ENCODE data around the gene KLHDC4. TPM values are rescaled to one million over a fixed set of nuclear protein-coding genes. Genes with fewer than 3 reads are reported as not detected.

Gene KLHDC4
- total and polyA plus RNA-seq, 9 donors = 16.2 to 35.9 (median 26.2) TPM

DNA sequence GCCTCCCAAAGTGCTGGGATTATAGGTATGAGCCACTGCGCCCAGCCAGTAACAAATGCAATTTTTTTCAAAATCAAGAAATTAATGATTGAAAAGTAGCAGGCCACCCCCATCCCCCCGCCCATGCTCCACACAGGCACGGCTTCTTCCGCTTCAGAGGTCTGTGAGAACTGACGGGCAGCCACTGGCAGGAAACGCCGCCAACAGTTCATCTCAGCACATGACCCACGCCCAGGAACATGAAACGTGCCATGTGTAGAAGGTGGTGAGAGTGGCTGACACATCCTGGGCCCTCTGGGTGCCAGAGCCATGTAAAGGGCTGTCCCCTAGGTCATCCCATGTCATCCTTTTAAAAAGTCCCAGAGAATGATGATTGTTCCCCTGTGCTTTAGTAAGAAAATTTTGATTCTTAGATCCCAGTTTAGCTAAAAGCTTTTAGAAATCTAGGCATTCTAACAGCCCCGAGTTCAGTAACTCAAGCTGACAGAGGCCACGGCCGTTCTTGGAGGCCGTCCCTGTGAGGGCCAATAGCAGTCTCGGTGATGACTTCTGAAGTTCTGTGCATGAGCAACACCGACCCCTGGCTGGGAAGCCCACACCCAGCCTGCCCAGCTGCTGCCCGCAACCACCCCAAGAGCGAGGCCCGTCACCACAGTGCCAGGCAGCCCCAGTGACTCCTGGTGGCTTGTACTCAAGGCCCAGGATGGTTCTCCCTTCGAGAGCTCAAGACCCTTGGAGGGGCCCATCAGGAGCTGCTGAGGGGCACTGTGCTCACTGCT, 52.1 kb downstream of the KLHDC4 start:
- Histone ChIP-seq H3K4me3 (no peak overlapping the region), H3K27ac (no peak overlapping the region), H3K27me3 (no peaks in the 10 kb centered on the region), H3K9me3 (no peaks in the 10 kb centered on the region), H3K36me3 (no peaks in the 10 kb centered on the region), H3K4me1 (ENCODE audit: insufficient read depth) (no peaks in the 10 kb centered on the region)
- TF ChIP-seq EP300 (IDR thresholded peaks at IDR 0.05) = no peak
- TF ChIP-seq, protein P1, sequence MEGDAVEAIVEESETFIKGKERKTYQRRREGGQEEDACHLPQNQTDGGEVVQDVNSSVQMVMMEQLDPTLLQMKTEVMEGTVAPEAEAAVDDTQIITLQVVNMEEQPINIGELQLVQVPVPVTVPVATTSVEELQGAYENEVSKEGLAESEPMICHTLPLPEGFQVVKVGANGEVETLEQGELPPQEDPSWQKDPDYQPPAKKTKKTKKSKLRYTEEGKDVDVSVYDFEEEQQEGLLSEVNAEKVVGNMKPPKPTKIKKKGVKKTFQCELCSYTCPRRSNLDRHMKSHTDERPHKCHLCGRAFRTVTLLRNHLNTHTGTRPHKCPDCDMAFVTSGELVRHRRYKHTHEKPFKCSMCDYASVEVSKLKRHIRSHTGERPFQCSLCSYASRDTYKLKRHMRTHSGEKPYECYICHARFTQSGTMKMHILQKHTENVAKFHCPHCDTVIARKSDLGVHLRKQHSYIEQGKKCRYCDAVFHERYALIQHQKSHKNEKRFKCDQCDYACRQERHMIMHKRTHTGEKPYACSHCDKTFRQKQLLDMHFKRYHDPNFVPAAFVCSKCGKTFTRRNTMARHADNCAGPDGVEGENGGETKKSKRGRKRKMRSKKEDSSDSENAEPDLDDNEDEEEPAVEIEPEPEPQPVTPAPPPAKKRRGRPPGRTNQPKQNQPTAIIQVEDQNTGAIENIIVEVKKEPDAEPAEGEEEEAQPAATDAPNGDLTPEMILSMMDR (IDR thresholded peaks at IDR 0.05) = no peak
- no peak for TF ChIP-seq POLR2A (IDR thresholded peaks at IDR 0.05)
- 92 to 96% (median 92%) methylated on average over 18 to 19 of the region's 19 CpGs for WGBS, 3 donors
- intact Hi-C loops (cut with DNase I) = no loop called here
- no peak for DNase-seq

GRCh38 chr16:87712184-87712762, 53.5 kb downstream of the KLHDC4 start:
- 89 to 90% (median 89%) methylated on average over 14 of the region's 14 CpGs for WGBS, 3 donors
- no peaks in the 10 kb centered on the region for H3K27me3 ChIP-seq
- no peak for TF ChIP-seq EP300 (IDR thresholded peaks at IDR 0.05)
- TF ChIP-seq POLR2A (IDR thresholded peaks at IDR 0.05) = no peak
- TF ChIP-seq, protein P1 (IDR thresholded peaks at IDR 0.05) = no peak
- DNase-seq = no peak
- no peaks in the 10 kb centered on the region for H3K4me1 ChIP-seq (ENCODE audit: insufficient read depth)
- no peaks in the 10 kb centered on the region for H3K9me3 ChIP-seq
- no peaks in the 10 kb centered on the region for H3K36me3 ChIP-seq
- no peak overlapping the region for H3K4me3 ChIP-seq
- no peak overlapping the region for H3K27ac ChIP-seq
- intact Hi-C loops (cut with DNase I) = no loop called here

- no peaks in the 10 kb centered on the region for H3K4me1 ChIP-seq (ENCODE audit: insufficient read depth)
- intact Hi-C loops (cut with DNase I) = no loop called here
- H3K9me3 ChIP-seq = no peaks in the 10 kb centered on the region
- H3K4me3 ChIP-seq = no peak overlapping the region
- DNase-seq = no peak
- WGBS, 3 donors = 95 to 96% (median 96%) methylated on average over 12 of the region's 12 CpGs
- TF ChIP-seq EP300 (IDR thresholded peaks at IDR 0.05) (no peak), POLR2A (IDR thresholded peaks at IDR 0.05) (no peak)
- TF ChIP-seq, protein P1 (IDR thresholded peaks at IDR 0.05) = no peak
- no peaks in the 10 kb centered on the region for H3K36me3 ChIP-seq
- no peak overlapping the region for H3K27ac ChIP-seq
- no peaks in the 10 kb centered on the region for H3K27me3 ChIP-seq
These were observed 54.9 kb downstream of the KLHDC4 start for GRCh38 chr16:87710887-87711286.

DNA sequence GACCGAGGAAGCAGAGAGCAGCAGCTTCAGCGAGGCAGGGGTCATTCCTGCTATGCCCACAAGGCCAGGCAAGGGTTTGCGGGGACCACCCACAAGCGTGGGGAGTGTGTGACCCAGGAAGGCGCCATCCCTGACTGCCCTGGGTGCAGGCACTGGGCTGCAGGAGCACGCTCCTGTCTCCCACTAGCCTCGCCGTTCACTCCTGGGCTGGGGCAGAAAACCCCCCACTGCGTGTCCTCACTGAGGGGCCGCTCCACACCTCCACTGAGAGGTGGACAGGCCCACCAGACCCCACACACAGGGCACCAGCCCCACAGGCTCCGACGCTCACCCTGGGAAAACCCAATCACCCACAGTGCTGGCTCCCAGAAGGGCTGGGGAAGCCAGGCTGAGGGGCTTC, 56.1 kb downstream of the KLHDC4 start:
- no peaks in the 10 kb centered on the region for H3K9me3 ChIP-seq
- TF ChIP-seq POLR2A (IDR thresholded peaks at IDR 0.05) (no peak), EP300 (IDR thresholded peaks at IDR 0.05) (no peak)
- TF ChIP-seq, protein P1 (IDR thresholded peaks at IDR 0.05) = no peak
- DNase-seq = no peak
- no peak overlapping the region for H3K4me3 ChIP-seq
- no peaks in the 10 kb centered on the region for H3K36me3 ChIP-seq
- WGBS, 3 donors = 93 to 97% (median 94%) methylated on average over 12 of the region's 12 CpGs
- H3K27me3 ChIP-seq = no peaks in the 10 kb centered on the region
- intact Hi-C loops (cut with DNase I) = no loop called here
- H3K27ac ChIP-seq = no peak overlapping the region
- H3K4me1 ChIP-seq (ENCODE audit: insufficient read depth) = no peaks in the 10 kb centered on the region
